HepG2 (cell line): Measurements from ENCODE around the gene ALKBH5. TPM values are rescaled to one million over a fixed set of nuclear protein-coding genes. Genes with fewer than 3 reads are reported as not detected.

ENCODE experiments used
- HMG20B ChIP-seq: conservative IDR thresholded peaks from 2 replicates; pipeline ENCODE4 v1.6.1; 2016; ENCODE audit warnings: missing genetic modification reagents, missing compliant biosample characterization
- MEIS1 ChIP-seq: sonication (generic); formaldehyde crosslinking; IDR thresholded peaks from 2 replicates; pipeline ENCODE4 v1.9.0; 2021; ENCODE audit warnings: mild to moderate bottlenecking, missing genetic modification reagents, moderate library complexity, borderline replicate concordance
- SMAD9 ChIP-seq: sonication (generic); formaldehyde crosslinking; IDR thresholded peaks from 2 replicates; pipeline ENCODE4 v1.5.1; 2020; ENCODE audit warnings: mild to moderate bottlenecking, missing genetic modification reagents
- ZBTB8A ChIP-seq: sonication (generic); formaldehyde crosslinking; IDR thresholded peaks from 2 replicates; pipeline ENCODE4 v1.4.0; 2020; ENCODE audit warnings: mild to moderate bottlenecking, low read depth, missing genetic modification reagents, borderline replicate concordance
- ZKSCAN8 ChIP-seq: IDR thresholded peaks from 2 replicates; pipeline ENCODE4 v1.6.1; 2016; ENCODE audit warnings: borderline replicate concordance, missing genetic modification reagents, missing compliant biosample characterization
- ZNF10 ChIP-seq: sonication (generic); formaldehyde crosslinking; IDR thresholded peaks from 2 replicates; pipeline ENCODE4 v1.4.0; 2020; ENCODE audit warnings: mild to moderate bottlenecking, low read depth, missing genetic modification reagents, borderline replicate concordance
- ZNF468 ChIP-seq: sonication (generic); formaldehyde crosslinking; IDR thresholded peaks from 2 replicates; pipeline ENCODE4 v1.8.0; 2022; ENCODE audit warnings: mild to moderate bottlenecking, moderate library complexity, missing genetic modification reagents
- ZNF614 ChIP-seq: IDR thresholded peaks from 2 replicates; pipeline ENCODE4 v1.6.1; 2018; ENCODE audit warnings: missing biosample characterization, missing genetic modification reagents, inconsistent platforms, borderline replicate concordance
- ZNF790 ChIP-seq: sonication (generic); formaldehyde crosslinking; IDR thresholded peaks from 2 replicates; pipeline ENCODE4 v1.8.0; 2022; ENCODE audit warnings: missing genetic modification reagents, mild to moderate bottlenecking, borderline replicate concordance
- polyA plus RNA-seq, 8 experiments: library from polyadenylated mRNA; depleted of rRNA in 3 of 8; stranded (reverse) in 7 of 8; unstranded in 1 of 8; fragments of >200 nt; fragmentation: Illumina TruSeq in 4 of 8; extraction: Trizol in 4 of 8; gene quantifications; 2 replicates each; pipeline versions ENCODE4 v1.2.1 to v1.2.3, GENCODE V29; 2011 to 2016; ENCODE audit warnings: low read depth in 4 of 8, missing spikeins in 1 of 8, mixed read lengths in 1 of 8; ENCODE audit not compliant: insufficient read depth in 1 of 8
- total RNA-seq, 5 experiments: library from RNA; depleted of rRNA; stranded (reverse); fragments of >200 nt; fragmentation: Illumina TruSeq; extraction: Trizol; gene quantifications; 2 replicates each; pipeline ENCODE4 v1.2.3, GENCODE V29; 2016; ENCODE audit warnings: low read depth in 1 of 5
- TF ChIP-seq, protein P1 (sequence below): sonication (generic); formaldehyde crosslinking; IDR thresholded peaks from 2 replicates; pipeline ENCODE4 v1.4.0; 2020; ENCODE audit warnings: missing genetic modification reagents, borderline replicate concordance
- TF ChIP-seq, protein P2 (sequence below): sonication (generic); formaldehyde crosslinking; IDR thresholded peaks from 2 replicates; pipeline ENCODE4 v1.5.0; 2020; ENCODE audit warnings: mild to moderate bottlenecking, missing genetic modification reagents, borderline replicate concordance
- TF ChIP-seq, protein P3 (sequence below): sonication (generic); formaldehyde crosslinking; IDR thresholded peaks from 2 replicates; pipeline ENCODE4 v1.9.0; 2021; ENCODE audit warnings: mild to moderate bottlenecking, missing genetic modification reagents

ALKBH5 gene
- total and polyA plus RNA-seq, 2 of the 13 experiments (the other 11 are each of a cell fraction or from before 2014, with no cell fraction given), result 68.9 to 76.9 TPM

DNA sequence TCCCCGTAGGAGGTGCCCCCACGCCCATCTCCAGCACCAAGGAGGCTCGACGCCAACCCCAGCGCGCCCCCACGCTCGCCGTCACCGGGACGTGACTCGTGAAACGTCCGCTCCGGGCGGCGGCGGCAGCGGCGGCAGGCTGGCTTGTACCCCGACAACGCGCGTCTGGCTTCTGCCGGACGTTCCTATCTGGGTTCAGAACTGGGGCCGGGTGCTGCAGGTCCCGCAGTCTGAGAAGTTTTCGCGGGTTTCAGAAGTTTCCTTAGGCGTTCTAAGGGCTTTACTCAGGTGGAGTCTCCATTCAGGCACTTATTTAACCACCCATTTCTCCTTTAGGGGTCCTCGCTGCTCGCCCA lies 672 bp upstream of the ALKBH5 start (continued):
- TF ChIP-seq, protein P1, sequence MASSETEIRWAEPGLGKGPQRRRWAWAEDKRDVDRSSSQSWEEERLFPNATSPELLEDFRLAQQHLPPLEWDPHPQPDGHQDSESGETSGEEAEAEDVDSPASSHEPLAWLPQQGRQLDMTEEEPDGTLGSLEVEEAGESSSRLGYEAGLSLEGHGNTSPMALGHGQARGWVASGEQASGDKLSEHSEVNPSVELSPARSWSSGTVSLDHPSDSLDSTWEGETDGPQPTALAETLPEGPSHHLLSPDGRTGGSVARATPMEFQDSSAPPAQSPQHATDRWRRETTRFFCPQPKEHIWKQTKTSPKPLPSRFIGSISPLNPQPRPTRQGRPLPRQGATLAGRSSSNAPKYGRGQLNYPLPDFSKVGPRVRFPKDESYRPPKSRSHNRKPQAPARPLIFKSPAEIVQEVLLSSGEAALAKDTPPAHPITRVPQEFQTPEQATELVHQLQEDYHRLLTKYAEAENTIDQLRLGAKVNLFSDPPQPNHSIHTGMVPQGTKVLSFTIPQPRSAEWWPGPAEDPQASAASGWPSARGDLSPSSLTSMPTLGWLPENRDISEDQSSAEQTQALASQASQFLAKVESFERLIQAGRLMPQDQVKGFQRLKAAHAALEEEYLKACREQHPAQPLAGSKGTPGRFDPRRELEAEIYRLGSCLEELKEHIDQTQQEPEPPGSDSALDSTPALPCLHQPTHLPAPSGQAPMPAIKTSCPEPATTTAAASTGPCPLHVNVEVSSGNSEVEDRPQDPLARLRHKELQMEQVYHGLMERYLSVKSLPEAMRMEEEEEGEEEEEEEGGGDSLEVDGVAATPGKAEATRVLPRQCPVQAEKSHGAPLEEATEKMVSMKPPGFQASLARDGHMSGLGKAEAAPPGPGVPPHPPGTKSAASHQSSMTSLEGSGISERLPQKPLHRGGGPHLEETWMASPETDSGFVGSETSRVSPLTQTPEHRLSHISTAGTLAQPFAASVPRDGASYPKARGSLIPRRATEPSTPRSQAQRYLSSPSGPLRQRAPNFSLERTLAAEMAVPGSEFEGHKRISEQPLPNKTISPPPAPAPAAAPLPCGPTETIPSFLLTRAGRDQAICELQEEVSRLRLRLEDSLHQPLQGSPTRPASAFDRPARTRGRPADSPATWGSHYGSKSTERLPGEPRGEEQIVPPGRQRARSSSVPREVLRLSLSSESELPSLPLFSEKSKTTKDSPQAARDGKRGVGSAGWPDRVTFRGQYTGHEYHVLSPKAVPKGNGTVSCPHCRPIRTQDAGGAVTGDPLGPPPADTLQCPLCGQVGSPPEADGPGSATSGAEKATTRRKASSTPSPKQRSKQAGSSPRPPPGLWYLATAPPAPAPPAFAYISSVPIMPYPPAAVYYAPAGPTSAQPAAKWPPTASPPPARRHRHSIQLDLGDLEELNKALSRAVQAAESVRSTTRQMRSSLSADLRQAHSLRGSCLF (CRISPR knock-in tag), result no peak
- TF ChIP-seq ZNF614 (CRISPR knock-in tag) (peak; percentile 34; the same call in 1 of the 2 replicates), ZBTB8A (CRISPR knock-in tag) (peak; percentile 69; the same call in 1 of the 2 replicates), SMAD9 (CRISPR knock-in tag) (no peak), HMG20B (CRISPR knock-in tag) (no peak), ZKSCAN8 (no peak; the same call in 1 of the 2 replicates), MEIS1 (CRISPR knock-in tag) (peak; percentile 91; the same call in 1 of the 2 replicates), ZNF790 (CRISPR knock-in tag) (no peak), ZNF10 (no peak), ZNF468 (CRISPR knock-in tag) (no peak)
- TF ChIP-seq, protein P2, sequence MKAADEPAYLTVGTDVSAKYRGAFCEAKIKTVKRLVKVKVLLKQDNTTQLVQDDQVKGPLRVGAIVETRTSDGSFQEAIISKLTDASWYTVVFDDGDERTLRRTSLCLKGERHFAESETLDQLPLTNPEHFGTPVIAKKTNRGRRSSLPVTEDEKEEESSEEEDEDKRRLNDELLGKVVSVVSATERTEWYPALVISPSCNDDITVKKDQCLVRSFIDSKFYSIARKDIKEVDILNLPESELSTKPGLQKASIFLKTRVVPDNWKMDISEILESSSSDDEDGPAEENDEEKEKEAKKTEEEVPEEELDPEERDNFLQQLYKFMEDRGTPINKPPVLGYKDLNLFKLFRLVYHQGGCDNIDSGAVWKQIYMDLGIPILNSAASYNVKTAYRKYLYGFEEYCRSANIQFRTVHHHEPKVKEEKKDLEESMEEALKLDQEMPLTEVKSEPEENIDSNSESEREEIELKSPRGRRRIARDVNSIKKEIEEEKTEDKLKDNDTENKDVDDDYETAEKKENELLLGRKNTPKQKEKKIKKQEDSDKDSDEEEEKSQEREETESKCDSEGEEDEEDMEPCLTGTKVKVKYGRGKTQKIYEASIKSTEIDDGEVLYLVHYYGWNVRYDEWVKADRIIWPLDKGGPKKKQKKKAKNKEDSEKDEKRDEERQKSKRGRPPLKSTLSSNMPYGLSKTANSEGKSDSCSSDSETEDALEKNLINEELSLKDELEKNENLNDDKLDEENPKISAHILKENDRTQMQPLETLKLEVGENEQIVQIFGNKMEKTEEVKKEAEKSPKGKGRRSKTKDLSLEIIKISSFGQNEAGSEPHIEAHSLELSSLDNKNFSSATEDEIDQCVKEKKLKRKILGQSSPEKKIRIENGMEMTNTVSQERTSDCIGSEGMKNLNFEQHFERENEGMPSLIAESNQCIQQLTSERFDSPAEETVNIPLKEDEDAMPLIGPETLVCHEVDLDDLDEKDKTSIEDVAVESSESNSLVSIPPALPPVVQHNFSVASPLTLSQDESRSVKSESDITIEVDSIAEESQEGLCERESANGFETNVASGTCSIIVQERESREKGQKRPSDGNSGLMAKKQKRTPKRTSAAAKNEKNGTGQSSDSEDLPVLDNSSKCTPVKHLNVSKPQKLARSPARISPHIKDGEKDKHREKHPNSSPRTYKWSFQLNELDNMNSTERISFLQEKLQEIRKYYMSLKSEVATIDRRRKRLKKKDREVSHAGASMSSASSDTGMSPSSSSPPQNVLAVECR (CRISPR knock-in tag), result peak; percentile 60; the same call in 1 of the 2 replicates
- TF ChIP-seq, protein P3, sequence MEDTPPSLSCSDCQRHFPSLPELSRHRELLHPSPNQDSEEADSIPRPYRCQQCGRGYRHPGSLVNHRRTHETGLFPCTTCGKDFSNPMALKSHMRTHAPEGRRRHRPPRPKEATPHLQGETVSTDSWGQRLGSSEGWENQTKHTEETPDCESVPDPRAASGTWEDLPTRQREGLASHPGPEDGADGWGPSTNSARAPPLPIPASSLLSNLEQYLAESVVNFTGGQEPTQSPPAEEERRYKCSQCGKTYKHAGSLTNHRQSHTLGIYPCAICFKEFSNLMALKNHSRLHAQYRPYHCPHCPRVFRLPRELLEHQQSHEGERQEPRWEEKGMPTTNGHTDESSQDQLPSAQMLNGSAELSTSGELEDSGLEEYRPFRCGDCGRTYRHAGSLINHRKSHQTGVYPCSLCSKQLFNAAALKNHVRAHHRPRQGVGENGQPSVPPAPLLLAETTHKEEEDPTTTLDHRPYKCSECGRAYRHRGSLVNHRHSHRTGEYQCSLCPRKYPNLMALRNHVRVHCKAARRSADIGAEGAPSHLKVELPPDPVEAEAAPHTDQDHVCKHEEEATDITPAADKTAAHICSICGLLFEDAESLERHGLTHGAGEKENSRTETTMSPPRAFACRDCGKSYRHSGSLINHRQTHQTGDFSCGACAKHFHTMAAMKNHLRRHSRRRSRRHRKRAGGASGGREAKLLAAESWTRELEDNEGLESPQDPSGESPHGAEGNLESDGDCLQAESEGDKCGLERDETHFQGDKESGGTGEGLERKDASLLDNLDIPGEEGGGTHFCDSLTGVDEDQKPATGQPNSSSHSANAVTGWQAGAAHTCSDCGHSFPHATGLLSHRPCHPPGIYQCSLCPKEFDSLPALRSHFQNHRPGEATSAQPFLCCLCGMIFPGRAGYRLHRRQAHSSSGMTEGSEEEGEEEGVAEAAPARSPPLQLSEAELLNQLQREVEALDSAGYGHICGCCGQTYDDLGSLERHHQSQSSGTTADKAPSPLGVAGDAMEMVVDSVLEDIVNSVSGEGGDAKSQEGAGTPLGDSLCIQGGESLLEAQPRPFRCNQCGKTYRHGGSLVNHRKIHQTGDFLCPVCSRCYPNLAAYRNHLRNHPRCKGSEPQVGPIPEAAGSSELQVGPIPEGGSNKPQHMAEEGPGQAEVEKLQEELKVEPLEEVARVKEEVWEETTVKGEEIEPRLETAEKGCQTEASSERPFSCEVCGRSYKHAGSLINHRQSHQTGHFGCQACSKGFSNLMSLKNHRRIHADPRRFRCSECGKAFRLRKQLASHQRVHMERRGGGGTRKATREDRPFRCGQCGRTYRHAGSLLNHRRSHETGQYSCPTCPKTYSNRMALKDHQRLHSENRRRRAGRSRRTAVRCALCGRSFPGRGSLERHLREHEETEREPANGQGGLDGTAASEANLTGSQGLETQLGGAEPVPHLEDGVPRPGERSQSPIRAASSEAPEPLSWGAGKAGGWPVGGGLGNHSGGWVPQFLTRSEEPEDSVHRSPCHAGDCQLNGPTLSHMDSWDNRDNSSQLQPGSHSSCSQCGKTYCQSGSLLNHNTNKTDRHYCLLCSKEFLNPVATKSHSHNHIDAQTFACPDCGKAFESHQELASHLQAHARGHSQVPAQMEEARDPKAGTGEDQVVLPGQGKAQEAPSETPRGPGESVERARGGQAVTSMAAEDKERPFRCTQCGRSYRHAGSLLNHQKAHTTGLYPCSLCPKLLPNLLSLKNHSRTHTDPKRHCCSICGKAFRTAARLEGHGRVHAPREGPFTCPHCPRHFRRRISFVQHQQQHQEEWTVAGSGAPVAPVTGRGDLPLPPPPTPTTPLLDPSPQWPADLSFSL (CRISPR knock-in tag), result no peak
